Measurements from ENCODE around the gene PIGT.

GRCh38 chr20:45445805-45446562 lies 30.0 kb downstream of the PIGT start:
- TF ChIP-seq CTCF (IDR thresholded peaks at IDR 0.05 in 2 of 3, conservative IDR thresholded peaks at IDR 0.05 in 1 of 3; ENCODE audit: borderline replicate concordance in 1 of 3, insufficient read depth in 1 of 3, low read depth in 2 of 3, low read length in 2 of 3) (peak; percentile 21 to 91 (median 78); a peak in 5 of 6 replicates), REST (IDR thresholded peaks at IDR 0.05; ENCODE audit: low read depth) (no peak), POLR2A (IDR thresholded peaks at IDR 0.05; ENCODE audit: borderline replicate concordance, extremely low read depth, insufficient read depth, insufficient read length) (no peak), POLR2AphosphoS5 (IDR thresholded peaks at IDR 0.05; ENCODE audit: low read depth, low read length) (no peak), EZH2phosphoT487 (IDR thresholded peaks at IDR 0.05; ENCODE audit: borderline replicate concordance) (no peak), EZH2 (IDR thresholded peaks at IDR 0.05) (no peak), MAX (IDR thresholded peaks at IDR 0.05) (no peak)
